HG02588 (cell line): ENCODE results near the gene SMDT1.
"Not testable (repeated sequence)": the region's sequence is repeated elsewhere in the genome, so short reads cannot be mapped to it uniquely, and the experiment has no call there.

Source experiments
- ATAC-seq: cut with Tn5 transposase; IDR thresholded peaks from one replicate; pipeline ENCODE4 v1.9.1; 2021; ENCODE audit warnings: mild to moderate bottlenecking, moderate library complexity; ENCODE audit not compliant: unreplicated experiment

The SMDT1 gene

GRCh38 chr22:42070517-42071422 is 8.7 kb upstream of the SMDT1 start, which contains the start of gene NAGA:
TSS of gene NAGA (minus strand) at chr22:42070812. CDS start at chr22:42070297, 515 bp downstream.
- peak; percentile 90 for ATAC-seq

GRCh38 chr22:42071508-42071907 is 8.0 kb upstream of the SMDT1 start:
- ATAC-seq: not testable (repeated sequence)

- ATAC-seq: no peak
These were observed 6.7 kb upstream of the SMDT1 start for GRCh38 chr22:42072606-42073330.

- ATAC-seq: no peak
These were observed 5.9 kb upstream of the SMDT1 start for GRCh38 chr22:42073621-42074041.

GRCh38 chr22:42074132-42074811 is 5.2 kb upstream of the SMDT1 start, which contains the start of gene PHETA2:
TSS of gene PHETA2 (plus strand) at chr22:42074248. CDS start at chr22:42077294, 3,046 bp downstream.
- no peak for ATAC-seq

GRCh38 chr22:42074846-42075676 is 4.4 kb upstream of the SMDT1 start:
- ATAC-seq: no peak

GRCh38 chr22:42076764-42077485 is 2.6 kb upstream of the SMDT1 start:
- no peak for ATAC-seq

GRCh38 chr22:42077486-42078125 is 1.9 kb upstream of the SMDT1 start:
- no peak for ATAC-seq

GRCh38 chr22:42078469-42079318 is 806 bp upstream of the SMDT1 start:
- ATAC-seq: no peak

GRCh38 chr22:42080287-42080686 is 787 bp downstream of the SMDT1 start:
- no peak for ATAC-seq

- ATAC-seq: no peak
These were observed 3.6 kb downstream of the SMDT1 start for GRCh38 chr22:42083119-42083518.

GRCh38 chr22:42084874-42085273 is 5.4 kb downstream of the SMDT1 start:
- ATAC-seq: no peak

- no peak for ATAC-seq
These were observed 6.6 kb downstream of the SMDT1 start for GRCh38 chr22:42086051-42086450.

GRCh38 chr22:42090596-42091454 is 11.3 kb downstream of the SMDT1 start, which contains the start of gene NDUFA6:
TSS of gene NDUFA6 (minus strand) at chr22:42090772. CDS start at chr22:42090744, 28 bp downstream.
- peak; percentile 89 for ATAC-seq

GRCh38 chr22:42091455-42091782 is 11.9 kb downstream of the SMDT1 start:
- no peak for ATAC-seq

- ATAC-seq: no peak
These were observed 21.7 kb downstream of the SMDT1 start for GRCh38 chr22:42101199-42101598.

- ATAC-seq: not testable (repeated sequence)
These were observed 24.9 kb downstream of the SMDT1 start for GRCh38 chr22:42104332-42104860.
